ENCODE measurements around the gene DENND5B. TPM values are rescaled to one million over a fixed set of nuclear protein-coding genes. Genes with fewer than 3 reads are reported as not detected.

Gene DENND5B
- total and polyA plus RNA-seq, 8 donors = 1.1 to 25.2 (median 7.7) TPM

DNA sequence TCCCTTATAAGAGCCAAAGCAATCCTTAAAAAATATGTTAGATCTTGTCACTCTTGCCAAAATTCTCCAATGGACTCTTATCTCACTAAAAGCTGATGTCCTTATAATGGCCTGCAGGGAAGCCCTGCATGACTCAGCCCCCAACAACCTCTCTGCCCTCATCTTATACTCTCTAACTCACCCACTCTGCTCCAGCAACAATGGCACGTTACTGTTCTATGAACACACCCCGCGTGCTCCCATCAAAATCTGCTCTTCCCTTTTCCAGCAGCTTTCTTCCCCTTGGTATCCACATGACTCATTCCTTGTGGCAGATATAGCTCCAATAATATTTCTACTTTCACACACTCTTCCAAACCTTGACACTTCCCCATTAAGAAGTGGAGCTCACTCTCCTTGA is 108.1 kb downstream of the DENND5B start:
- Histone ChIP-seq H3K4me3 (no peak overlapping the region), H3K27me3 (no peaks in the 10 kb centered on the region), H3K9me3 (no peaks in the 10 kb centered on the region), H3K27ac (no peak overlapping the region), H3K4me1 (no peaks in the 10 kb centered on the region), H3K36me3 (peaks cover 0 to 19% (median 12%) of the 10 kb centered on the region in 4 donors)
- WGBS, 5 donors = 94 to 99% (median 96%) methylated on average over 3 of the region's 3 CpGs
- intact Hi-C loops (cut with DNase I; ENCODE audit: low total_unique reads) = no loop called here
- no peak for DNase-seq
- no peak for TF ChIP-seq EP300 (IDR thresholded peaks at IDR 0.05)
- TF ChIP-seq CTCF (IDR thresholded peaks at IDR 0.05) = no peak
- TF ChIP-seq POLR2A (IDR thresholded peaks at IDR 0.05) = no peak
- TF ChIP-seq POLR2AphosphoS5 (IDR thresholded peaks at IDR 0.05) = no peak

- TF ChIP-seq POLR2A (IDR thresholded peaks at IDR 0.05) (no peak), EP300 (IDR thresholded peaks at IDR 0.05) (no peak), POLR2AphosphoS5 (IDR thresholded peaks at IDR 0.05) (no peak), CTCF (IDR thresholded peaks at IDR 0.05) (no peak)
- Histone ChIP-seq H3K4me1 (no peaks in the 10 kb centered on the region), H3K36me3 (peaks cover 0 to 19% (median 14%) of the 10 kb centered on the region in 4 donors), H3K27me3 (no peaks in the 10 kb centered on the region), H3K4me3 (no peak overlapping the region), H3K9me3 (no peaks in the 10 kb centered on the region), H3K27ac (no peak overlapping the region)
- DNase-seq = no peak
- WGBS, 5 donors = 50 to 64% (median 58%) methylated on average over 3 of the region's 3 CpGs
- intact Hi-C loops (cut with DNase I; ENCODE audit: low total_unique reads) = no loop called here
Observed at GRCh38 chr12:31481415-31481814, 109.5 kb downstream of the DENND5B start.

DNA sequence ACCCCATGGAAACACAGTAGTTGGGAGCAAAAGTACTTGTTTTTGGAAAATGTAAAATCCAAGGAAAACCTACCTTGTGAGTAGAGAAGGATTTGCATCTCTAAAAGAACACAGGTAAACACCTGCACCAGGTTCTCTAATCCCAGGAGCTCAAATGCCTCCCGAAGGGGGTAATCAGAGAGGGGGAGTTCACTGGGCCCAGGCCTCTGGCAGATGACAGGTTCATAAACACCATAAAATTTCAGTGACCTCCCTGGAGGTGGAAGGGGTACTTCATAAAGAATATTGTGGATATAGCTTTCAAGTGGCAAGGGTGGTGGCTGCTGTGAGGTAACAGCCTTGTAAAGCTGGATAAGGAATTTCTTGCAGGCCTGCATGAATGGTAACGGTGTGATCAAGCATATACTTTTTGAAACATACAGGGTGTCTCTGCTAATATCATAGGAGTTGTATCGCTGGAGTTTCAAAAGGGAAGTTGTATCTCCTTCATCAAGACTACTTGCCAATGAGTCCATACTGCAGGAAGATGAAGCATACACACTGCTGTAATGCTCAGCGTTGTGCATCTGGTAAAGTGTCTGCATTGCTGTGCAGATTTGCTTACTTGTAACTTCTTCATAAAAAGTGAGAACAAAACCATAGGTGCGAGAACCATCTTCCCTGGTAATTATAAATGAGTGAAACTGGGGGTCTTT is 111.3 kb downstream of the DENND5B start:
- intact Hi-C loops (cut with DNase I; ENCODE audit: low total_unique reads) = no loop called here
- DNase-seq = no peak
- no peaks in the 10 kb centered on the region for H3K27me3 ChIP-seq
- no peak overlapping the region for H3K4me3 ChIP-seq
- no peak overlapping the region for H3K27ac ChIP-seq
- H3K4me1 ChIP-seq = peaks cover 0 to 8% (median 0%) of the 10 kb centered on the region in 4 donors
- no peaks in the 10 kb centered on the region for H3K9me3 ChIP-seq
- H3K36me3 ChIP-seq = peaks cover 0 to 19% (median 14%) of the 10 kb centered on the region in 4 donors
- no peak for TF ChIP-seq POLR2A (IDR thresholded peaks at IDR 0.05)
- no peak for TF ChIP-seq CTCF (IDR thresholded peaks at IDR 0.05)
- TF ChIP-seq POLR2AphosphoS5 (IDR thresholded peaks at IDR 0.05) = no peak
- no peak for TF ChIP-seq EP300 (IDR thresholded peaks at IDR 0.05)
- WGBS, 5 donors = 83 to 90% (median 89%) methylated on average over 5 of the region's 5 CpGs

GRCh38 chr12:31478898-31479297 is 112.0 kb downstream of the DENND5B start:
- 58 to 72% (median 64%) methylated on average over 3 of the region's 3 CpGs for WGBS, 5 donors
- no peak for TF ChIP-seq CTCF (IDR thresholded peaks at IDR 0.05)
- no peak for TF ChIP-seq POLR2A (IDR thresholded peaks at IDR 0.05)
- TF ChIP-seq POLR2AphosphoS5 (IDR thresholded peaks at IDR 0.05) = no peak
- no peak for TF ChIP-seq EP300 (IDR thresholded peaks at IDR 0.05)
- intact Hi-C loops (cut with DNase I; ENCODE audit: low total_unique reads) = no loop called here
- Histone ChIP-seq H3K27me3 (no peaks in the 10 kb centered on the region), H3K4me3 (no peak overlapping the region), H3K36me3 (peaks cover 0 to 19% (median 14%) of the 10 kb centered on the region in 4 donors), H3K27ac (no peak overlapping the region), H3K9me3 (no peaks in the 10 kb centered on the region), H3K4me1 (peaks cover 0 to 16% (median 3%) of the 10 kb centered on the region in 4 donors)
- DNase-seq = no peak

Measured in stomach (tissue), 9 donors.